ENCODE measurements around the gene ZFYVE16.

GRCh38 chr5:80453366-80453765, 45.5 kb downstream of the ZFYVE16 start:
- TF ChIP-seq ZNF75D (CRISPR knock-in tag; IDR thresholded peaks at IDR 0.05; ENCODE audit: borderline replicate concordance) (no peak), CTCF (CRISPR knock-in tag; IDR thresholded peaks at IDR 0.05) (no peak), ZNF777 (CRISPR knock-in tag; IDR thresholded peaks at IDR 0.05) (no peak), EED (CRISPR knock-in tag; IDR thresholded peaks at IDR 0.05) (no peak), RAD21 (CRISPR knock-in tag; IDR thresholded peaks at IDR 0.05) (no peak), U2AF1 (optimal IDR thresholded peaks at IDR 0.05; ENCODE audit: low read depth, low read length) (no peak)
- TF ChIP-seq, protein P1, sequence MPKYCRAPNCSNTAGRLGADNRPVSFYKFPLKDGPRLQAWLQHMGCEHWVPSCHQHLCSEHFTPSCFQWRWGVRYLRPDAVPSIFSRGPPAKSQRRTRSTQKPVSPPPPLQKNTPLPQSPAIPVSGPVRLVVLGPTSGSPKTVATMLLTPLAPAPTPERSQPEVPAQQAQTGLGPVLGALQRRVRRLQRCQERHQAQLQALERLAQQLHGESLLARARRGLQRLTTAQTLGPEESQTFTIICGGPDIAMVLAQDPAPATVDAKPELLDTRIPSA (CRISPR knock-in tag; IDR thresholded peaks at IDR 0.05; ENCODE audit: borderline replicate concordance): no peak
